HCT116 (cell line): Measurements from ENCODE around the gene CMIP. TPM values are rescaled to one million over a fixed set of nuclear protein-coding genes. Genes with fewer than 3 reads are reported as not detected.

Source experiments
- ATAC-seq: fragments of 200-7000 bp; cut with Tn5 transposase; 2 replicates; pipeline ENCODE4 v1.9.1; 2020; ENCODE audit warnings: mild to moderate bottlenecking, moderate library complexity
- BruUV-seq: library from RNA; stranded (reverse); fragments of 400-500 nt; replicated peaks from 2 replicates; lab custom pipeline; 2021; lab: Mats Ljungman, UMichigan
- CTCF ChIA-PET: fragments of 300-600 bp; sonication (Branson Sonifier 250); formaldehyde crosslinking; loops from one replicate; lab custom pipeline; 2021; ENCODE audit warnings: antibody characterized with exemption; lab: Charles Lee
- POLR2A ChIA-PET: fragments of 300-600, 350-600 bp; sonication (Branson Sonifier 250); formaldehyde crosslinking; loops from one replicate; lab custom pipeline; 2021; ENCODE audit warnings: antibody characterized with exemption; lab: Charles Lee
- RAD21 ChIA-PET, 2 experiments: fragments of 300-600 bp; sonication (Branson Sonifier 250); formaldehyde crosslinking; loops; one replicate each; lab custom pipeline; 2023; ENCODE audit warnings: low total read pairs in 2 of 2; ENCODE audit not compliant: uncharacterized antibody in 2 of 2, unreplicated experiment in 2 of 2, low non-redundant PET in 1 of 2; lab: Charles Lee
- DNase-seq: peaks from one replicate; pipeline ENCODE4 v3.0.0-alpha.2; 2010; ENCODE audit warnings: low read depth, low spot score
- H2AFZ ChIP-seq: fragments of 200-600 bp; shearing (Covaris generic), sonication (generic); 2 replicates; pipeline ENCODE4 v1.6.1; 2017; ENCODE audit warnings: low read depth, mixed run types, mixed read lengths, antibody characterized with exemption, low read length; ENCODE audit not compliant: poor library complexity, severe bottlenecking
- H3K27ac ChIP-seq: 2 replicates; pipeline ENCODE4 v1.5.1; 2012; ENCODE audit warnings: low read depth, low read length
- H3K27me3 ChIP-seq: fragments of 200-600 bp; sonication (generic); 2 replicates; pipeline ENCODE4 v1.6.1; 2016; ENCODE audit warnings: mixed run types, low read length, mixed read lengths; ENCODE audit not compliant: insufficient read depth
- H3K36me3 ChIP-seq, 2 experiments: fragments of 200-500 bp in 1 of 2; fragments of 200-600 bp in 1 of 2; sonication (Bioruptor generic) in 1 of 2; sonication (generic) in 1 of 2; 2 replicates each; pipeline versions ENCODE4 v1.5.1 to v1.6.1; 2014 to 2016; ENCODE audit warnings: low read length in 2 of 2, inconsistent platforms in 1 of 2, mixed read lengths in 1 of 2, mixed run types in 1 of 2; ENCODE audit not compliant: insufficient read depth in 2 of 2, control insufficient read depth in 1 of 2
- H3K4me1 ChIP-seq, 2 experiments: fragments of 200-600 bp in 1 of 2; sonication (generic) in 1 of 2; 2 replicates each; pipeline versions ENCODE4 v1.5.1 to v1.6.1; 2012 to 2017; ENCODE audit warnings: low read length in 2 of 2, inconsistent platforms in 1 of 2, mild to moderate bottlenecking in 1 of 2, mixed read lengths in 1 of 2, mixed run types in 1 of 2, moderate library complexity in 1 of 2; ENCODE audit not compliant: insufficient read depth in 2 of 2, control insufficient read depth in 1 of 2
- H3K4me2 ChIP-seq: fragments of 200-600 bp; sonication (generic); 2 replicates; pipeline ENCODE4 v1.6.1; 2017; ENCODE audit warnings: mixed run types, low read length, mixed read lengths
- H3K4me3 ChIP-seq, 2 experiments: fragments of 200-600 bp in 1 of 2; sonication (generic) in 1 of 2; replicated peaks in 1 of 2; 2 replicates each; pipeline ENCODE4 v1.5.1; 2011 to 2016; ENCODE audit warnings: low read length in 2 of 2, control low read depth in 1 of 2, low read depth in 1 of 2, mild to moderate bottlenecking in 1 of 2, mixed read lengths in 1 of 2, mixed run types in 1 of 2
- H3K79me2 ChIP-seq: fragments of 200-600 bp; sonication (generic); 2 replicates; pipeline ENCODE4 v1.6.1; 2017; ENCODE audit warnings: mild to moderate bottlenecking, mixed run types, low read length, moderate library complexity, mixed read lengths; ENCODE audit not compliant: insufficient read depth
- H3K9ac ChIP-seq: fragments of 200-600 bp; sonication (generic); 2 replicates; pipeline ENCODE4 v1.6.1; 2016; ENCODE audit warnings: low read length, mixed read lengths
- H3K9me2 ChIP-seq: fragments of 200-600 bp; sonication (generic), shearing (Covaris generic); 2 replicates; pipeline ENCODE4 v1.6.1; 2017; ENCODE audit warnings: mixed run types, mild to moderate bottlenecking, moderate library complexity; ENCODE audit not compliant: insufficient read depth
- H3K9me3 ChIP-seq, 2 experiments: fragments of 200-500 bp in 1 of 2; fragments of 200-600 bp in 1 of 2; sonication (Bioruptor generic) in 1 of 2; sonication (generic) in 1 of 2; 2 replicates each; pipeline ENCODE4 v1.6.1; 2014 to 2017; ENCODE audit warnings: low read length in 2 of 2, mixed read lengths in 2 of 2, inconsistent platforms in 1 of 2, low read depth in 1 of 2, mild to moderate bottlenecking in 1 of 2, mixed run types in 1 of 2, moderate library complexity in 1 of 2; ENCODE audit not compliant: control insufficient read depth in 1 of 2, insufficient read depth in 1 of 2
- H4K20me1 ChIP-seq: fragments of 200-600 bp; sonication (generic), shearing (Covaris generic); 2 replicates; pipeline ENCODE4 v1.6.1; 2017; ENCODE audit warnings: mixed run types, mild to moderate bottlenecking, moderate library complexity; ENCODE audit not compliant: insufficient read depth
- CBX3 ChIP-seq: IDR thresholded peaks from 2 replicates; pipeline ENCODE4 v1.6.1; 2012; ENCODE audit warnings: low read depth
- CEBPB ChIP-seq: IDR thresholded peaks from 2 replicates; pipeline ENCODE4 v1.6.1; 2012; ENCODE audit warnings: low read depth
- CTCF ChIP-seq, 3 experiments: fragments of 200-600 bp in 1 of 3; sonication (generic) in 1 of 3; IDR thresholded peaks in 2 of 3; conservative IDR thresholded peaks in 1 of 3; 2 replicates each; pipeline ENCODE4 v1.5.1; 2012 to 2017; ENCODE audit warnings: low read depth in 2 of 3, low read length in 2 of 3, antibody characterized with exemption in 1 of 3, borderline replicate concordance in 1 of 3, control low read depth in 1 of 3, mild to moderate bottlenecking in 1 of 3, mixed read lengths in 1 of 3, mixed run types in 1 of 3, moderate library complexity in 1 of 3; ENCODE audit not compliant: insufficient read depth in 1 of 3
- EGR1 ChIP-seq: IDR thresholded peaks from 2 replicates; pipeline ENCODE4 v1.6.1; 2012; ENCODE audit warnings: low read depth
- ELF1 ChIP-seq: IDR thresholded peaks from 2 replicates; pipeline ENCODE4 v1.6.1; 2012; ENCODE audit warnings: low read depth, borderline replicate concordance
- EZH2 ChIP-seq: fragments of 200-600 bp; sonication (generic); IDR thresholded peaks from 2 replicates; pipeline ENCODE4 v1.6.1; 2017; ENCODE audit warnings: antibody characterized with exemption, mixed run types
- EZH2phosphoT487 ChIP-seq: fragments of 200-600 bp; IDR thresholded peaks from 2 replicates; pipeline ENCODE4 v1.6.1; 2018; ENCODE audit warnings: antibody characterized with exemption, borderline replicate concordance
- MAX ChIP-seq: IDR thresholded peaks from 2 replicates; pipeline ENCODE4 v1.6.1; 2012
- POLR2A ChIP-seq: IDR thresholded peaks from 2 replicates; pipeline ENCODE4 v1.7.0; 2011; ENCODE audit warnings: borderline replicate concordance; ENCODE audit not compliant: insufficient read depth, insufficient read length; ENCODE audit errors: extremely low read depth
- POLR2AphosphoS5 ChIP-seq: IDR thresholded peaks from 2 replicates; pipeline ENCODE4 v1.6.1; 2011; ENCODE audit warnings: mild to moderate bottlenecking, low read depth, low read length, moderate library complexity
- SIN3A ChIP-seq: IDR thresholded peaks from 2 replicates; pipeline ENCODE4 v1.6.1; 2012; ENCODE audit warnings: low read depth
- SP1 ChIP-seq: IDR thresholded peaks from 2 replicates; pipeline ENCODE4 v1.6.1; 2012; ENCODE audit warnings: low read depth
- SRF ChIP-seq: IDR thresholded peaks from 2 replicates; pipeline ENCODE4 v1.6.1; 2012; ENCODE audit warnings: low read depth
- TCF7L2 ChIP-seq: IDR thresholded peaks from 2 replicates; pipeline ENCODE4 v1.7.0; 2011; ENCODE audit warnings: borderline replicate concordance, inconsistent platforms; ENCODE audit not compliant: insufficient read depth, insufficient read length; ENCODE audit errors: extremely low read depth
- YY1 ChIP-seq: IDR thresholded peaks from 2 replicates; pipeline ENCODE4 v1.6.1; 2011; ENCODE audit warnings: low read length, low read depth, moderate library complexity, mild to moderate bottlenecking; ENCODE audit not compliant: insufficient replicate concordance; ENCODE audit errors: extremely low read depth
- ZFX ChIP-seq: fragments of 450-650 bp; IDR thresholded peaks from 2 replicates; pipeline ENCODE4 v1.6.1; 2017
- ZNF274 ChIP-seq: fragments of 200-500 bp; sonication (Bioruptor generic); IDR thresholded peaks from 2 replicates; pipeline ENCODE4 v1.6.1; 2014; ENCODE audit warnings: mild to moderate bottlenecking, low read depth, low read length, inconsistent platforms
- intact Hi-C: fragments of 100-400 bp; cut with micrococcal nuclease; formaldehyde crosslinking; loops from 2 replicates; pipeline ENCODE4 v1.10.0; 2022
- total RNA-seq: library from RNA; stranded (reverse); gene quantifications from one replicate; pipeline ENCODE4 v1.2.1, GENCODE V29; 2021; ENCODE audit not compliant: unreplicated experiment
- TF ChIP-seq, protein P1 (sequence below): IDR thresholded peaks from 2 replicates; pipeline ENCODE4 v1.6.1; 2012

CMIP gene
- total RNA-seq, 1 experiment from 2014 or later, result 64.6 TPM

DNA sequence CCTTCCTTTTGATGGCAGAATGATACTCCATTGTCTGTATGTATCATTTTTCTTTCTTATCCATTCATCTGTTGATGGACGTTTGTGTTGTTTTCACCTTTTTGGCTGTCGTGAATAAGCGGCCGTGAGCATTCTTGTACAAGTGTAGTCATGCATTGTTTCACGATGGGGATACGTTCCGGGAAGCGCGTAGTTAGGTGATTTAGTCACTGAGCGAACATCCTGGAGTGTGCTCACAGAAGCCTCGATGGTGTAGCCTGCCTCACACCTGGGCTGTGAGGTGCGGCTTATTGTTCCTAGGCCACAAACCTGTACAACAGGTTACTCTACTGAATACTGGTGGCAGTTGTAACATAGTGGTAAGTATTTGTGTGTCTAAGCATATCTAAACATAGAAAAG is 136.5 kb downstream of the CMIP start:
- intact Hi-C loops, result no loop called here
- ChIA-PET POLR2A (no interaction called here), CTCF (no interaction called here), RAD21 (no interaction called here)
- BruUV-seq, result no TSS peak
- Histone ChIP-seq H3K9ac (peak overlapping the region; percentile 56; the same call in 1 of the 2 replicates), H3K4me1 (peaks cover 53 to 71% of the 10 kb centered on the region in 2 experiments), H3K27ac (no peak overlapping the region), H3K4me3 (no peak overlapping the region), H3K36me3 (no peaks in the 10 kb centered on the region), H4K20me1 (no peaks in the 10 kb centered on the region), H3K79me2 (peaks cover 64% of the 10 kb centered on the region), H3K27me3 (no peaks in the 10 kb centered on the region), H2AFZ (no peak overlapping the region), H3K9me3 (no peaks in the 10 kb centered on the region), H3K4me2 (peak overlapping the region; percentile 15), H3K9me2 (no peaks in the 10 kb centered on the region)
- DNase-seq, result no peak
- ATAC-seq, result peak; percentile 23; the same call in 1 of the 2 replicates
- TF ChIP-seq SIN3A, result no peak
- TF ChIP-seq ZNF274, result no peak
- TF ChIP-seq ELF1, result no peak
- TF ChIP-seq YY1, result no peak
- no peak for TF ChIP-seq CBX3
- no peak for TF ChIP-seq ZFX
- no peak for TF ChIP-seq SP1
- TF ChIP-seq CTCF (IDR thresholded peaks at IDR 0.05 in 2 of 3, conservative IDR thresholded peaks at IDR 0.05 in 1 of 3; ENCODE audit: borderline replicate concordance in 1 of 3, insufficient read depth in 1 of 3, low read depth in 2 of 3, low read length in 2 of 3), result no peak
- no peak for TF ChIP-seq SRF
- no peak for TF ChIP-seq EZH2
- no peak for TF ChIP-seq MAX
- no peak for TF ChIP-seq TCF7L2
- no peak for TF ChIP-seq CEBPB
- TF ChIP-seq, protein P1, sequence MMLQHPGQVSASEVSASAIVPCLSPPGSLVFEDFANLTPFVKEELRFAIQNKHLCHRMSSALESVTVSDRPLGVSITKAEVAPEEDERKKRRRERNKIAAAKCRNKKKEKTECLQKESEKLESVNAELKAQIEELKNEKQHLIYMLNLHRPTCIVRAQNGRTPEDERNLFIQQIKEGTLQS, result no peak
- TF ChIP-seq POLR2A, result no peak
- no peak for TF ChIP-seq EZH2phosphoT487
- no peak for TF ChIP-seq POLR2AphosphoS5
- no peak for TF ChIP-seq EGR1
